ENCODE results near the gene EPM2A.

EPM2A gene

DNA sequence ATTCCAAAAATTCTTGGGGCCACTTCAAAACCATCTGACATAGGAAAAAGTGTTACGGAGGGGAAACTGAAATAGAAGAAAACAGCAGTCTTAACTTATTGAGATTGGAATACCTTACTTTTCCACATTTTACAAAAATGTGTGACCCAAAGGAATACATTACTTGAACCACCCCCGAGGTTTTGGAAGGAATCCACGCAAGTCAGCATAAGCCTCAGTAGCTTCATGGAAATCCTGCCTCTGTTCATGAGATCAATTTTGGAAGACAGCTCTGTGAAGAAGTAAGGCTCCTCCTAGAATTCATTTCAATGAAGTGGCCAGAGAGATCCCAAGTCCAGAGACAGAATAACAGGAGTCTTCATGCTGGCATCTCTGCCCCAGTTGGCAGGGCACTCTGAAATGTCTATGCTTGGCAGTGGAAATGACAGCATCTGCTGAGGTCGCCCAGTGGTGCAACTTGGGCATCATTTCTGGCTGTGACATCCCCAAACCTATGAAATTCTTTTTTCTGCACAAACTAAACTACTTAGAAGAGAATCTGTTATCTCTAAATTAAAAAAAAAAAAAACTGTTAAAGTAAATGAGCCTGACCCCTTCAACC lies 132.5 kb downstream of the EPM2A start:
- no peak for DNase-seq (ENCODE audit: low read depth)

- DNase-seq (ENCODE audit: low read depth): no peak
Measured at GRCh38 chr6:145601397-145601796, 133.9 kb downstream of the EPM2A start.

DNA sequence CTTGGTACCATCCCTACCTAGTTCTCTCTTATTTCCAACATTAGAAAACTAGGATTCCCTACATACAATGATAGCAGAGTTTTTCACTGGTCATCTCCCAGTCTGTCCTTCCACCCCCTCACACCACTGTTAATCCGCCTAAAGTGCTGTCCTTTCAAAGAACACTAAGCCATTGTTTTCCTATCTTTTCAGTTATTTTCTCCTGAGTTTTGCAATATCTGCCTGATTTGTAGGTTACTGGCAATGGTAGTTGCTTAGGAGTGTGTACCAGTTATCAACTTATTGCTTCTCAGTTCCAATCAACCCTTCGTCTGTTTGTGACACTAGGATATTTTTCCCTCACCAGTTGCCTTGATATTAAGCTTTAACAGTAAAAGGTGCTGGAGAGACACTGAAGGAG lies 135.0 kb downstream of the EPM2A start:
- no peak for DNase-seq (ENCODE audit: low read depth)

- no peak for DNase-seq (ENCODE audit: low read depth)
Measured at GRCh38 chr6:145588981-145589380, 146.3 kb downstream of the EPM2A start.

GRCh38 chr6:145587334-145587733 lies 148.0 kb downstream of the EPM2A start:
- DNase-seq (ENCODE audit: low read depth): no peak

DNA sequence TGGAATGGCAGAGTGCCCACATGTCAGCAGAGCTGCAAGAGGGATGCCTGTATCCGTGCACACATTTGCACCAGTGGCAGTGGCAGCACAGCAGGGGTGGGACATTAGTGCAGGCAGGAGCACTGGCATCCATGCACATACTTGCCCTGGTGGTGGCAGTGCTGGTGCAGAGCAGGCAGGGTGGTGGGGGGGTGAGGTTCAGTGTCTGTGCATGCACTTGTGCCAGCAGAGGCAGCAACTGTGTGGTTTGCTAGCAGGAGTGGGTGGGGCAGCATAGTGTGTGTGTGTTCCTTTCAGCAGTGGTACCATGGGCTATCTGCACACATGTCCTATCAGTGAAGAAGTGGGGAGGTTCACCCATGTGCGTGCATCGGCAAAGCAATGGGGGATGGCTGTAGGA lies 151.6 kb downstream of the EPM2A start:
- no peak for DNase-seq (ENCODE audit: low read depth)

Measured in T follicular helper cell (primary cell).